SK-N-SH (cell line): Measurements from ENCODE around the gene MRPS22.

ENCODE experiments used
- CHD2 ChIP-seq: fragments of 150-350 bp; IDR thresholded peaks from 2 replicates; pipeline ENCODE4 v1.6.1; 2018; ENCODE audit warnings: low read length; ENCODE audit not compliant: partially characterized antibody
- CTCF ChIP-seq: fragments of 200-600 bp; sonication (generic); IDR thresholded peaks from 2 replicates; pipeline ENCODE4 v1.6.1; 2017; ENCODE audit warnings: antibody characterized with exemption, mild to moderate bottlenecking, moderate library complexity
- EP300 ChIP-seq, 2 experiments: IDR thresholded peaks; 2 replicates each; pipeline versions ENCODE4 v1.4.0 to v1.6.1; 2012; ENCODE audit warnings: borderline replicate concordance in 1 of 2, low read depth in 1 of 2, low read length in 1 of 2
- FOSL2 ChIP-seq: IDR thresholded peaks from 2 replicates; pipeline ENCODE4 v1.4.0; 2012; ENCODE audit warnings: low read depth, mild to moderate bottlenecking, moderate library complexity, borderline replicate concordance
- FOXM1 ChIP-seq: IDR thresholded peaks from 2 replicates; pipeline ENCODE4 v1.4.0; 2012; ENCODE audit warnings: low read depth, mild to moderate bottlenecking
- JUND ChIP-seq: IDR thresholded peaks from 2 replicates; pipeline ENCODE4 v1.4.0; 2012
- MXI1 ChIP-seq: IDR thresholded peaks from 2 replicates; pipeline ENCODE4 v1.6.1; 2012; ENCODE audit warnings: mild to moderate bottlenecking, low read depth, low read length, improper control_type of control experiment
- NRF1 ChIP-seq: IDR thresholded peaks from 2 replicates; pipeline ENCODE4 v1.6.1; 2012; ENCODE audit warnings: low read depth, mild to moderate bottlenecking, low read length
- PBX3 ChIP-seq: IDR thresholded peaks from 2 replicates; pipeline ENCODE4; 2012
- POLR2AphosphoS5 ChIP-seq: IDR thresholded peaks from 2 replicates; pipeline ENCODE4 v1.6.1; 2012; ENCODE audit warnings: low read depth, low read length
- RAD21 ChIP-seq: IDR thresholded peaks from 2 replicates; pipeline ENCODE4 v1.6.1; 2012; ENCODE audit warnings: mild to moderate bottlenecking, low read length
- REST ChIP-seq: IDR thresholded peaks from 2 replicates; pipeline ENCODE4 v1.6.1; 2012; ENCODE audit warnings: mild to moderate bottlenecking, low read depth, low read length, moderate library complexity
- USF2 ChIP-seq: fragments of 150-350 bp; IDR thresholded peaks from 2 replicates; pipeline ENCODE4 v1.6.1; 2017; ENCODE audit warnings: antibody characterized with exemption, low read length, low read depth, borderline replicate concordance
- ZBTB33 ChIP-seq: IDR thresholded peaks from 2 replicates; pipeline ENCODE4 v1.4.0; 2012; ENCODE audit warnings: low read depth, borderline replicate concordance

GRCh38 chr3:139326707-139327106 lies 17.1 kb upstream of the MRPS22 start:
- TF ChIP-seq NRF1 (no peak), CTCF (no peak), POLR2AphosphoS5 (no peak), FOXM1 (no peak), USF2 (no peak), MXI1 (no peak), JUND (no peak), CHD2 (no peak), RAD21 (no peak), EP300 (IDR thresholded peaks at IDR 0.05; ENCODE audit: borderline replicate concordance in 1 of 2, low read depth in 1 of 2, low read length in 1 of 2) (no peak), PBX3 (no peak), FOSL2 (no peak), REST (no peak), ZBTB33 (no peak)
